Epithelial cell of proximal tubule (primary cell): ENCODE results near the gene KCNMB4. TPM values are rescaled to one million over a fixed set of nuclear protein-coding genes. Genes with fewer than 3 reads are reported as not detected.

Experiments used
- DNase-seq: peaks from one replicate; pipeline ENCODE4 v3.0.0-alpha.2; 2011; ENCODE audit warnings: low read depth
- H3K4me3 ChIP-seq: 2 replicates; pipeline ENCODE4 v1.5.1; 2011; ENCODE audit warnings: low read depth, mild to moderate bottlenecking, low read length
- total RNA-seq: library from RNA; depleted of rRNA; stranded (reverse); fragments of >200 nt; gene quantifications from 2 replicates; pipeline ENCODE4 v1.2.3, GENCODE V29; 2015
- TF ChIP-seq, protein P1 (sequence below): conservative IDR thresholded peaks from 2 replicates; pipeline ENCODE4 v1.5.1; 2012; ENCODE audit warnings: low read depth, mild to moderate bottlenecking, low read length

Gene KCNMB4
- total RNA-seq, 1 donor from 2014 or later = 0.98 TPM

DNA sequence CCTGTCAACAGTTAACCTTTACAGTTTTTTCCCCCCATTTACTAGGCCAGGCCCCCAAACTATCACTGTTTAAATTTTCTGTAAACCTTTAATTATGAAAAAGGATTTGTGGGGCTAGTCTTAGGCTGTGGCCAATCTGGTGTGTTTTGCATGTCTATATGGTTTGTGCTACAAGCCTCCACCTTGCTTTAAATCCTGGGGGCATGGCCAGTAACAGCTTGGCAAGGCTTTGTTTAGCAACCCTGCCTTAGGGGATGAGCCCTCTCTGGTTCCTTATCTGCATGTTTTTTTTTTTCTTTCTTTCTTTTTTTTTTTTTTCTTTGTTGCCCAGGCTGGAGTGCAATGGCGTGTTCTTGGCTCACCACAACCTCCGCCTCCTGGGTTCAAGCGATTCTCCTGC lies 102.7 kb downstream of the KCNMB4 start:
- H3K4me3 ChIP-seq = no peak overlapping the region
- DNase-seq = no peak
- TF ChIP-seq, protein P1, sequence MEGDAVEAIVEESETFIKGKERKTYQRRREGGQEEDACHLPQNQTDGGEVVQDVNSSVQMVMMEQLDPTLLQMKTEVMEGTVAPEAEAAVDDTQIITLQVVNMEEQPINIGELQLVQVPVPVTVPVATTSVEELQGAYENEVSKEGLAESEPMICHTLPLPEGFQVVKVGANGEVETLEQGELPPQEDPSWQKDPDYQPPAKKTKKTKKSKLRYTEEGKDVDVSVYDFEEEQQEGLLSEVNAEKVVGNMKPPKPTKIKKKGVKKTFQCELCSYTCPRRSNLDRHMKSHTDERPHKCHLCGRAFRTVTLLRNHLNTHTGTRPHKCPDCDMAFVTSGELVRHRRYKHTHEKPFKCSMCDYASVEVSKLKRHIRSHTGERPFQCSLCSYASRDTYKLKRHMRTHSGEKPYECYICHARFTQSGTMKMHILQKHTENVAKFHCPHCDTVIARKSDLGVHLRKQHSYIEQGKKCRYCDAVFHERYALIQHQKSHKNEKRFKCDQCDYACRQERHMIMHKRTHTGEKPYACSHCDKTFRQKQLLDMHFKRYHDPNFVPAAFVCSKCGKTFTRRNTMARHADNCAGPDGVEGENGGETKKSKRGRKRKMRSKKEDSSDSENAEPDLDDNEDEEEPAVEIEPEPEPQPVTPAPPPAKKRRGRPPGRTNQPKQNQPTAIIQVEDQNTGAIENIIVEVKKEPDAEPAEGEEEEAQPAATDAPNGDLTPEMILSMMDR = no peak

- no peak overlapping the region for H3K4me3 ChIP-seq
- TF ChIP-seq, protein P1 = no peak
- DNase-seq = no peak
Observed at GRCh38 chr12:70469221-70469820, 103.2 kb downstream of the KCNMB4 start.

- DNase-seq = no peak
- TF ChIP-seq, protein P1 = no peak
- no peak overlapping the region for H3K4me3 ChIP-seq
Observed at GRCh38 chr12:70482764-70483163, 116.7 kb downstream of the KCNMB4 start.

Other genes with a start within 250 kb of the KCNMB4 start
- 62.6 and 75.3 TPM in 2 replicates for gene CNOT2, start 122.9 kb upstream of the KCNMB4 start, total RNA-seq